Smooth muscle cell (in vitro differentiated cells): ENCODE measurements around the gene GLIPR1. TPM values are rescaled to one million over a fixed set of nuclear protein-coding genes. Genes with fewer than 3 reads are reported as not detected.

Source experiments
- DNase-seq: peaks from one replicate; lab custom pipeline; 2025; ENCODE audit not compliant: unreplicated experiment; lab: John Stamatoyannopoulos, UW
- H2AFZ ChIP-seq: fragments of 200-600 bp; sonication (generic); 2 replicates; pipeline ENCODE4 v1.6.0; 2016; ENCODE audit warnings: antibody characterized with exemption, low read depth, mild to moderate bottlenecking
- H3F3A ChIP-seq: fragments of 200-600 bp; sonication (generic); 2 replicates; pipeline ENCODE4 v1.6.0; 2017; ENCODE audit warnings: antibody characterized with exemption, low read depth
- H3K27ac ChIP-seq: fragments of 200-600 bp; sonication (generic); 2 replicates; pipeline ENCODE4 v1.5.1; 2016; ENCODE audit warnings: low read depth, mild to moderate bottlenecking
- H3K27me3 ChIP-seq: fragments of 200-600 bp; sonication (generic); 2 replicates; pipeline ENCODE4 v1.6.1; 2016; ENCODE audit warnings: low read depth, mild to moderate bottlenecking
- H3K36me3 ChIP-seq: fragments of 200-600 bp; sonication (generic); 2 replicates; pipeline ENCODE4 v1.5.1; 2016; ENCODE audit warnings: low read depth
- H3K4me1 ChIP-seq: fragments of 200-600 bp; sonication (generic); 2 replicates; pipeline ENCODE4 v1.5.1; 2016; ENCODE audit warnings: low read depth
- H3K4me2 ChIP-seq: fragments of 200-600 bp; sonication (generic); 2 replicates; pipeline ENCODE4 v1.6.0; 2016; ENCODE audit warnings: mild to moderate bottlenecking
- H3K4me3 ChIP-seq: fragments of 200-600 bp; sonication (generic); 2 replicates; pipeline ENCODE4 v1.5.1; 2016; ENCODE audit warnings: mild to moderate bottlenecking
- H3K79me2 ChIP-seq: fragments of 200-600 bp; sonication (generic); 2 replicates; pipeline ENCODE4 v1.6.0; 2016; ENCODE audit warnings: low read depth, mild to moderate bottlenecking
- H3K9ac ChIP-seq: fragments of 200-600 bp; sonication (generic); 2 replicates; pipeline ENCODE4 v1.6.0; 2016; ENCODE audit warnings: low read depth
- H3K9me3 ChIP-seq: fragments of 200-600 bp; sonication (generic); replicated peaks from 2 replicates; pipeline ENCODE4 v1.5.1; 2016; ENCODE audit warnings: low read depth
- H4K20me1 ChIP-seq: fragments of 200-600 bp; sonication (generic); 2 replicates; pipeline ENCODE4 v1.6.0; 2016; ENCODE audit warnings: low read depth
- WGBS: methylation state at CpG from one replicate; pipeline ENCODE4 v1.1.7; 2016; ENCODE audit warnings: low lambda C conversion rate; 5-methylcytosine and 5-hydroxymethylcytosine counted together
- polyA plus RNA-seq: library from polyadenylated mRNA; unstranded; fragments of >200 nt; fragmentation: Nextera tagmentation; extraction: Ambion mirVana; gene quantifications from 2 replicates; pipeline ENCODE4 v1.2.1, GENCODE V29; 2016
- total RNA-seq: library from RNA; depleted of rRNA; stranded (reverse); fragments of >200 nt; gene quantifications from 2 replicates; pipeline ENCODE4 v1.2.3, GENCODE V29; 2014
- TF ChIP-seq, protein P1 (sequence below): fragments of 200-600 bp; sonication (generic); IDR thresholded peaks from 2 replicates; pipeline ENCODE4 v1.5.1; 2017; ENCODE audit warnings: borderline replicate concordance, mild to moderate bottlenecking, antibody characterized with exemption; ENCODE audit not compliant: insufficient read depth, poor library complexity, severe bottlenecking

Gene GLIPR1
- total and polyA plus RNA-seq, 2 experiments from 2014 or later, result 199 to 200 TPM

DNA sequence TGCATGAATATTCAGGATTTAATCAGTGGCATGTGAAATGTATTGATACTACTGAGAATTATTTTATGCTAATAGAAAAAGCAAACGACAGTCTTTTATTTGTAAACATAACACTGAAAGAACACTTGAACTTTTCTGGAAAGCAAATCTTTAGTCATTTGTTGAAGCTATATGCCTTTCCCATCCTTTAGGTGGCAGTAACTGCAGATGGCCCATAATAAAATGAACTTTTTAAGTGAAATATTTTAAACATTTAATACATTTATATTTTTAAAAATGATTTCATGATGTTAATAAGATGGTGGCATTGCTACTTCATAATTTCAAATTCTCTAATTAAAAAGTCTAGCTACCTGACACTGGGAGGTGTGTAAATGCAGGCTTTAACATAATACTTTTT, 44.7 kb downstream of the GLIPR1 start:
- Histone ChIP-seq H3K9me3 (no peaks in the 10 kb centered on the region), H3K4me3 (no peak overlapping the region), H3K27me3 (no peaks in the 10 kb centered on the region), H3K9ac (no peak overlapping the region), H2AFZ (no peak overlapping the region), H3K36me3 (no peaks in the 10 kb centered on the region), H3K4me1 (no peaks in the 10 kb centered on the region), H3K4me2 (no peak overlapping the region), H3F3A (no peaks in the 10 kb centered on the region), H3K27ac (no peak overlapping the region), H3K79me2 (no peaks in the 10 kb centered on the region), H4K20me1 (no peaks in the 10 kb centered on the region)
- WGBS, result 66% methylated on average over 1 of the region's 1 CpG
- TF ChIP-seq, protein P1, sequence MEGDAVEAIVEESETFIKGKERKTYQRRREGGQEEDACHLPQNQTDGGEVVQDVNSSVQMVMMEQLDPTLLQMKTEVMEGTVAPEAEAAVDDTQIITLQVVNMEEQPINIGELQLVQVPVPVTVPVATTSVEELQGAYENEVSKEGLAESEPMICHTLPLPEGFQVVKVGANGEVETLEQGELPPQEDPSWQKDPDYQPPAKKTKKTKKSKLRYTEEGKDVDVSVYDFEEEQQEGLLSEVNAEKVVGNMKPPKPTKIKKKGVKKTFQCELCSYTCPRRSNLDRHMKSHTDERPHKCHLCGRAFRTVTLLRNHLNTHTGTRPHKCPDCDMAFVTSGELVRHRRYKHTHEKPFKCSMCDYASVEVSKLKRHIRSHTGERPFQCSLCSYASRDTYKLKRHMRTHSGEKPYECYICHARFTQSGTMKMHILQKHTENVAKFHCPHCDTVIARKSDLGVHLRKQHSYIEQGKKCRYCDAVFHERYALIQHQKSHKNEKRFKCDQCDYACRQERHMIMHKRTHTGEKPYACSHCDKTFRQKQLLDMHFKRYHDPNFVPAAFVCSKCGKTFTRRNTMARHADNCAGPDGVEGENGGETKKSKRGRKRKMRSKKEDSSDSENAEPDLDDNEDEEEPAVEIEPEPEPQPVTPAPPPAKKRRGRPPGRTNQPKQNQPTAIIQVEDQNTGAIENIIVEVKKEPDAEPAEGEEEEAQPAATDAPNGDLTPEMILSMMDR, result peak; percentile 40
- DNase-seq, result no peak

DNA sequence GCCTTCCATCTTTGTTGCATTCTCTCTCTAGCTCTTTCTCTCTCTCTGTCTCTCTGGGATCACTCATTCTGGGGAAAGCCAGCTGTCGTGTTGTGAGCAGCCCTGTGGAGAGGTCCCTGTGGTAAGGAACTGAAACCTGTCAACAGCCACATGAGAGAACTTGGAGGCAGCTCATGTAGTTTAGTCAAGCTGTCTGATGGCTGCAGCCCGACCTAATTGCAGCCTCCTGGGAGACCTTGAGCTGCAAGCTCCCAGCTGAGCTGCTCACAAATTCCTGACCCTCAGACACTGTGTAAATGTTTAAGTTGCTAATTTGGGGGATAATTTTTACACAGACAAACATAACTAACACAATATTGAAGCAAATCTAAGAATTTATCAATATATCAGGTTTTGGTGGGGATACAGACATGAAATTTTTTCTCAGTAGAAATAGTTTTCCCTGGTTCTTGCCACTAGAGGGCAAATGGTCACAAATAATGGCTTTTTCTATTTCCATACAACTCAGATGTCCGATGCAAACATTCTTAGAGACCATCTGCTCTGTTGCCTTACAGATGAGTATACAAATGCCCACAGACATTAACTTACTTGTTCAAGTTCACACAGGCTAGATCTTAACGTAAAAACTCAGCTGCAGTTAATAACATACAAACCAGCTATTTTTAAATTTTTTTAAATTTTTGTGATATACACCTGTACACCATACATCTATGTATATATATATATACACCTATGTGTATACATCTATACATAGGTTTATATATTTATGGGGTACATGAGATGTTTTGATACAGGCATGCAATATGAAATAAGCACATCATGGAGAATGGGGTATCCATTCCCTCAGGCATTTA, 46.3 kb downstream of the GLIPR1 start:
- H2AFZ ChIP-seq, result peak overlapping the region; percentile 66
- no peak overlapping the region for H3K9ac ChIP-seq
- WGBS, result 21% methylated on average over 4 of the region's 4 CpGs

DNA sequence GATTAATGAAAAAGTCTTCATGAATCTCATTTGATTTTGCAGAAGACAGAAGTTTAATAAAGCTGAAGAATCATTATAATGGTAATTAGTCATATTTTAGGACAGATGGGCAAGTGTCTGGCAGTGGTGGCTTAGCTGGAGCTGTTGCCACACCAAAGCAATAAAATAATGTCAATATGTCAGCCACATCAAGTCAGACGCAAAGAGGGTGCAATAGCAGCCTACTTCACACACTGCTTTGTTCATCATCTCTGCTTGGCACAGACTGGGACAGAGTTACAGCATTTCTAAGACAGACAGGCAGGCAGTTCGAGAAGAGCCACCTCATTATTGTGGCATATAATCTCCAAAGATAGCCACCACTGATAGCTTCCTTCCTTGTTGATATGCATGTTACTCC, 47.7 kb downstream of the GLIPR1 start:
- H3K36me3 ChIP-seq, result no peaks in the 10 kb centered on the region
- H3K9me3 ChIP-seq, result no peaks in the 10 kb centered on the region
- peak overlapping the region; percentile 1 for H2AFZ ChIP-seq
- WGBS, result 51% methylated on average over 2 of the region's 2 CpGs
- H3K9ac ChIP-seq, result no peak overlapping the region
- H3K79me2 ChIP-seq, result no peaks in the 10 kb centered on the region
- H3K4me2 ChIP-seq, result no peak overlapping the region
- no peaks in the 10 kb centered on the region for H3F3A ChIP-seq
- H3K4me3 ChIP-seq, result no peak overlapping the region
- no peak overlapping the region for H3K27ac ChIP-seq
- TF ChIP-seq, protein P1, result no peak
- no peaks in the 10 kb centered on the region for H3K27me3 ChIP-seq
- H3K4me1 ChIP-seq, result no peaks in the 10 kb centered on the region
- no peaks in the 10 kb centered on the region for H4K20me1 ChIP-seq
- no peak for DNase-seq

More for the DNA sequence above, 46.3 kb downstream of the GLIPR1 start:
- Histone ChIP-seq H3F3A (no peaks in the 10 kb centered on the region), H4K20me1 (no peaks in the 10 kb centered on the region), H3K4me2 (peak overlapping the region; percentile 11), H3K9me3 (no peaks in the 10 kb centered on the region), H3K27ac (no peak overlapping the region), H3K4me3 (no peak overlapping the region), H3K27me3 (no peaks in the 10 kb centered on the region), H3K79me2 (no peaks in the 10 kb centered on the region), H3K4me1 (no peaks in the 10 kb centered on the region), H3K36me3 (no peaks in the 10 kb centered on the region)
- TF ChIP-seq, protein P1, result peak; percentile 83
- no peak for DNase-seq
